Fibroblast of lung (primary cell): ENCODE data around the gene CTPS2. TPM values are rescaled to one million over a fixed set of nuclear protein-coding genes. Genes with fewer than 3 reads are reported as not detected.

ENCODE experiments used
- DNase-seq, 2 donors: peaks; one replicate each; pipeline versions ENCODE4 v3.0.0 to v3.0.0-alpha.2; 2010; ENCODE audit warnings: low read depth in 2 of 2
- H2AFZ ChIP-seq: 2 replicates; pipeline ENCODE4 v1.5.1; 2012; ENCODE audit warnings: low read length, control low read depth, inconsistent platforms
- H3K27ac ChIP-seq: 2 replicates; pipeline ENCODE4 v1.5.1; 2011; ENCODE audit warnings: low read length, control low read depth; ENCODE audit not compliant: insufficient read depth
- H3K27me3 ChIP-seq: 2 replicates; pipeline ENCODE4 v1.5.1; 2011; ENCODE audit warnings: mild to moderate bottlenecking, low read length; ENCODE audit not compliant: control insufficient read depth, insufficient read depth
- H3K36me3 ChIP-seq: 2 replicates; pipeline ENCODE4 v1.5.1; 2011; ENCODE audit warnings: low read length; ENCODE audit not compliant: control insufficient read depth, insufficient read depth
- H3K4me1 ChIP-seq: 2 replicates; pipeline ENCODE4 v1.5.1; 2011; ENCODE audit warnings: low read length; ENCODE audit not compliant: control insufficient read depth, insufficient read depth; ENCODE audit errors: extremely low read depth
- H3K4me2 ChIP-seq: 2 replicates; pipeline ENCODE4 v1.5.1; 2011; ENCODE audit warnings: low read length, control low read depth; ENCODE audit not compliant: insufficient read depth; ENCODE audit errors: extremely low read depth
- H3K4me3 ChIP-seq, 4 experiments: fragments of 200-600 bp in 1 of 4; sonication (generic) in 1 of 4; replicated peaks in 1 of 4; 2 replicates each; pipeline ENCODE4 v1.5.1; 2011 to 2016; ENCODE audit warnings: low read length in 4 of 4, low read depth in 3 of 4, mild to moderate bottlenecking in 3 of 4, control low read depth in 2 of 4, inconsistent platforms in 1 of 4, mixed read lengths in 1 of 4; ENCODE audit not compliant: insufficient read depth in 1 of 4; ENCODE audit errors: control extremely low read depth in 1 of 4
- H3K79me2 ChIP-seq: 2 replicates; pipeline ENCODE4 v1.5.1; 2012; ENCODE audit warnings: mild to moderate bottlenecking, low read length, inconsistent platforms; ENCODE audit not compliant: control insufficient read depth, insufficient read depth
- H3K9ac ChIP-seq: 2 replicates; pipeline ENCODE4 v1.5.1; 2011; ENCODE audit warnings: mild to moderate bottlenecking, low read length, control low read depth; ENCODE audit not compliant: insufficient read depth
- H3K9me3 ChIP-seq: 2 replicates; pipeline ENCODE4 v1.5.1; 2012; ENCODE audit warnings: low read depth, low read length; ENCODE audit not compliant: control insufficient read depth, insufficient read depth
- H4K20me1 ChIP-seq: 2 replicates; pipeline ENCODE4 v1.5.1; 2011; ENCODE audit warnings: low read length; ENCODE audit not compliant: control insufficient read depth, insufficient read depth; ENCODE audit errors: extremely low read depth
- CTCF ChIP-seq, 2 donors: IDR thresholded peaks in 1 of 2; conservative IDR thresholded peaks in 1 of 2; 1 replicate in 1 of 2; 2 replicates in 1 of 2; pipeline ENCODE4 v1.5.1; 2011 to 2012; ENCODE audit warnings: low read length in 2 of 2, control low read depth in 1 of 2, inconsistent platforms in 1 of 2, low read depth in 1 of 2, mild to moderate bottlenecking in 1 of 2
- EZH2 ChIP-seq: IDR thresholded peaks from 2 replicates; pipeline ENCODE4 v1.5.1; 2012; ENCODE audit warnings: low read length, control low read depth, mild to moderate bottlenecking; ENCODE audit errors: missing control alignments
- polyA plus RNA-seq, 2 donors: library from polyadenylated mRNA; depleted of rRNA in 1 of 2; stranded (reverse) in 1 of 2; unstranded in 1 of 2; fragments of >200 nt; gene quantifications; 2 replicates each; pipeline ENCODE4 v1.2.1, GENCODE V29; 2011 to 2012; ENCODE audit warnings: missing spikeins in 1 of 2
- total RNA-seq: library from RNA; depleted of rRNA; stranded (reverse); fragments of >200 nt; gene quantifications from 2 replicates; pipeline ENCODE4 v1.2.1, GENCODE V29; 2014

CTPS2 gene
- total and polyA plus RNA-seq, 2 donors (not counting 1 experiment from before 2014, with no cell fraction given), result 5.4 to 9.9 TPM

GRCh38 chrX:16725072-16725471, 12.6 kb upstream of the CTPS2 start:
- Histone ChIP-seq H3K4me1 (no peaks in the 10 kb centered on the region), H3K79me2 (peaks cover 44% of the 10 kb centered on the region)

GRCh38 chrX:16722481-16722880, 10.0 kb upstream of the CTPS2 start:
- Histone ChIP-seq H3K27me3 (no peaks in the 10 kb centered on the region), H3K36me3 (no peaks in the 10 kb centered on the region), H4K20me1 (no peaks in the 10 kb centered on the region), H3K4me3 (no peak overlapping the region), H3K9me3 (no peaks in the 10 kb centered on the region), H2AFZ (no peak overlapping the region), H3K79me2 (peaks cover 48% of the 10 kb centered on the region), H3K9ac (no peak overlapping the region), H3K27ac (no peak overlapping the region), H3K4me1 (no peaks in the 10 kb centered on the region), H3K4me2 (no peak overlapping the region)
- no peak for DNase-seq
- TF ChIP-seq CTCF (conservative IDR thresholded peaks at IDR 0.05 in 1 of 2, IDR thresholded peaks at IDR 0.05 in 1 of 2; ENCODE audit: low read depth in 1 of 2, low read length in 2 of 2), result no peak
- no peak for TF ChIP-seq EZH2

More at GRCh38 chrX:16725072-16725471, 12.6 kb upstream of the CTPS2 start:
- DNase-seq, result no peak
- H3K9me3 ChIP-seq, result no peaks in the 10 kb centered on the region
- H3K27me3 ChIP-seq, result no peaks in the 10 kb centered on the region
- H3K36me3 ChIP-seq, result no peaks in the 10 kb centered on the region
- no peak overlapping the region for H3K27ac ChIP-seq
- H3K4me3 ChIP-seq, result no peak overlapping the region
- TF ChIP-seq EZH2 (no peak), CTCF (conservative IDR thresholded peaks at IDR 0.05 in 1 of 2, IDR thresholded peaks at IDR 0.05 in 1 of 2; ENCODE audit: low read depth in 1 of 2, low read length in 2 of 2) (no peak)
- H2AFZ ChIP-seq, result no peak overlapping the region
- no peak overlapping the region for H3K4me2 ChIP-seq
- no peak overlapping the region for H3K9ac ChIP-seq
- H4K20me1 ChIP-seq, result no peaks in the 10 kb centered on the region

- Histone ChIP-seq H3K79me2 (peaks cover 39% of the 10 kb centered on the region), H3K36me3 (no peaks in the 10 kb centered on the region), H3K27ac (peak within 1 kb of the TSS; percentile 100), H3K4me1 (no peaks in the 10 kb centered on the region), H3K9ac (peak within 1 kb of the TSS; percentile 94), H3K9me3 (no peaks in the 10 kb centered on the region), H4K20me1 (no peaks in the 10 kb centered on the region), H3K4me2 (peak within 1 kb of the TSS; percentile 100), H3K27me3 (no peaks in the 10 kb centered on the region), H2AFZ (peak within 1 kb of the TSS; percentile 85), H3K4me3 (peak within 1 kb of the TSS; percentile 67 to 87 (median 78))
- DNase-seq, result peak; percentile 97
- TF ChIP-seq CTCF (conservative IDR thresholded peaks at IDR 0.05 in 1 of 2, IDR thresholded peaks at IDR 0.05 in 1 of 2; ENCODE audit: low read depth in 1 of 2, low read length in 2 of 2) (no peak), EZH2 (no peak)
Observed at GRCh38 chrX:16719334-16720084, 7.0 kb upstream of the CTPS2 start, which contains the start of gene SYAP1. TSS of gene SYAP1 (plus strand) at chrX:16719612. CDS start at chrX:16719725, 113 bp downstream.
